ENCODE data around the gene TEC. TPM values are rescaled to one million over a fixed set of nuclear protein-coding genes. Genes with fewer than 3 reads are reported as not detected.

TEC gene
- total and polyA plus RNA-seq, 7 experiments from 2014 or later, result 0.91 to 5.8 (median 2.5) TPM

- H3K4me1 ChIP-seq (ENCODE audit: control insufficient read depth in 2 of 2, insufficient read depth in 2 of 2, low read length in 2 of 2), result peaks cover 0 to 6% of the 10 kb centered on the region in 2 donors
- peaks cover 0 to 5% (median 0%) of the 10 kb centered on the region in 3 experiments for H3K36me3 ChIP-seq (ENCODE audit: control insufficient read depth in 2 of 3, insufficient read depth in 3 of 3, low read length in 3 of 3)
- H3K27ac ChIP-seq (ENCODE audit: low read depth, low read length), result peak overlapping the region; percentile 67
- Mint-ChIP-seq H3K27ac (peak overlapping the region in 8 of 9 donors; percentile 20 to 94 (median 77)), H3K4me1 (peaks cover 6 to 28% (median 22%) of the 10 kb centered on the region in 7 donors), H3K9me3 (peaks cover 0 to 2% (median 0%) of the 10 kb centered on the region in 11 donors), H3K27me3 (no peaks in the 10 kb centered on the region), H3K36me3 (peaks cover 0 to 5% (median 0%) of the 10 kb centered on the region in 5 donors), H3K4me3 (peak overlapping the region in 9 of 10 donors; percentile 46 to 98 (median 97))
- H3K4me3 ChIP-seq (ENCODE audit: low read length), result no peak overlapping the region
- DNase-seq, result no peak
- intact Hi-C loops (cut with micrococcal nuclease), result loop anchor here (1.0 to 10.0 kb wide), 5 partner anchors 134 to 806 kb away; partner anchors contain the start of genes CNGA1 (in 1 of the 2), COMMD8 (in 1 of the 2), CORIN (in 1 of the 2) and NIPAL1 (in 1 of the 2)
- ATAC-seq, result no peak
- ChIA-PET POLR2A (no interaction called here), CTCF (interaction anchor here (0.6 kb wide), 1 partner anchor 25 kb away, joined by 3 read pairs; no protein-coding TSS in a partner anchor)
- no peaks in the 10 kb centered on the region for H3K9me3 ChIP-seq (ENCODE audit: control insufficient read depth in 2 of 3, low read length in 3 of 3)
- no peaks in the 10 kb centered on the region for H3K27me3 ChIP-seq (ENCODE audit: control insufficient read depth in 2 of 2, insufficient read depth in 2 of 2, low read length in 2 of 2)
These were observed 1.4 kb upstream of the TEC start for GRCh38 chr4:48270951-48271473.

DNA sequence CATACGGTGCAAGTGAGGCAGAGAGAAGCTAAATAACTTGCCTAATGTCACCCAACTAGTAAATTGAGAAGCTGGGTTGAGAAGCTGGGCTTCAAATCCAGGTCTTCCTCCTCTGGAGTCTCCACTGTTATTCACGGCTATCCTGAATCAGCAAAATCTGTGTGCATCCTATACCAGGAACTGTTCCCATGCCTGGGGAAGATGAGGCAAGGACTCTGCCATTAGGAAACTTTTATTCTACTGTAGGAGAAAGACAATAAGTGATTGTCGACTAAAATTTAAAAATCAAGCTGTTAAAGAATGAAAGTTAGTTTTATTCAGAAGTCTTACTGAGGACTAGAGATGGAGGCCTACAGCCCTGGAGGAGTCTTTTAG lies 872 bp upstream of the TEC start:
- intact Hi-C loops (cut with micrococcal nuclease), result loop anchor here (1.0 to 10.0 kb wide), 5 partner anchors 133 to 806 kb away; partner anchors contain the start of genes CNGA1 (in 1 of the 2), COMMD8 (in 1 of the 2), CORIN (in 1 of the 2) and NIPAL1 (in 1 of the 2)
- Mint-ChIP-seq H3K4me1 (peaks cover 6 to 28% (median 22%) of the 10 kb centered on the region in 7 donors), H3K27me3 (no peaks in the 10 kb centered on the region), H3K4me3 (peak overlapping the region; percentile 95 to 98 (median 97)), H3K9me3 (peaks cover 0 to 2% (median 0%) of the 10 kb centered on the region in 11 donors), H3K36me3 (peaks cover 0 to 6% (median 0%) of the 10 kb centered on the region in 5 donors), H3K27ac (peak overlapping the region in 8 of 9 donors; percentile 20 to 94 (median 82))
- Histone ChIP-seq H3K27ac (ENCODE audit: low read depth, low read length) (peak overlapping the region; percentile 67), H3K4me3 (ENCODE audit: low read length) (peak overlapping the region; percentile 88), H3K9me3 (ENCODE audit: control insufficient read depth in 2 of 3, low read length in 3 of 3) (no peaks in the 10 kb centered on the region), H3K36me3 (ENCODE audit: control insufficient read depth in 2 of 3, insufficient read depth in 3 of 3, low read length in 3 of 3) (peaks cover 0 to 5% (median 0%) of the 10 kb centered on the region in 3 experiments), H3K27me3 (ENCODE audit: control insufficient read depth in 2 of 2, insufficient read depth in 2 of 2, low read length in 2 of 2) (no peaks in the 10 kb centered on the region), H3K4me1 (ENCODE audit: control insufficient read depth in 2 of 2, insufficient read depth in 2 of 2, low read length in 2 of 2) (peaks cover 0 to 6% of the 10 kb centered on the region in 2 donors)
- CTCF ChIA-PET, result no interaction called here
- no peak for DNase-seq
- no peak for ATAC-seq
- POLR2A ChIA-PET, result no interaction called here

GRCh38 chr4:48269861-48270522 lies 354 bp upstream of the TEC start:
- H3K27ac Mint-ChIP-seq, result peak overlapping the region; percentile 20 to 94 (median 86)
- H3K9me3 Mint-ChIP-seq, result peaks cover 0 to 2% (median 0%) of the 10 kb centered on the region in 11 donors

DNA sequence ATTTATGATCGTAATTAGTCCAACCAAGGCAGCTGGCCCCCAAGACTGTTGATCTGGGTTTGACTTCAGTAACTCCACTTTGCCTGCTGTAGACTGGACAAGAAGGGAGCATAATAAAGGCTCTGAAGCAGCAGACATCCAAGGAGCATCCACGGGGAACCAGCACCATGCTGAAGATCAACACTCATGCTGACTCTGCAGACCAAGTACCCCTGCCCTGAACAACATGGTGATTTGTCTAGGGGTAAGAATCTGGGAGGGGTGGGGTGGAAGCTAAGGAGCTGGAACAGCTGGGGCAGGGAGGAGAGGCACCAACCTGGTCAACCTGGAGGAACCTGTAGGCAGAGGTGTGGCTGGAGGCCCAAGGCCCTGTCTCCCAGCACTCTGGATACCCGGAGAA lies 2.1 kb downstream of the TEC start:
- intact Hi-C loops (cut with micrococcal nuclease), result loop anchor here (5.0 kb wide), 2 partner anchors 250 to 355 kb away; partner anchors contain the start of genes CNGA1 (in 1 of the 2), NFXL1 (in 1 of the 2) and NIPAL1 (in 1 of the 2)

More at GRCh38 chr4:48269861-48270522, 354 bp upstream of the TEC start:
- H3K27me3 ChIP-seq (ENCODE audit: control insufficient read depth in 2 of 2, insufficient read depth in 2 of 2, low read length in 2 of 2), result no peaks in the 10 kb centered on the region
- H3K4me3 ChIP-seq (ENCODE audit: low read length), result peak overlapping the region; percentile 88
- ATAC-seq, result peak; percentile 95
- H3K27ac ChIP-seq (ENCODE audit: low read depth, low read length), result peak overlapping the region; percentile 73
- intact Hi-C loops (cut with micrococcal nuclease), result loop anchor here (1.0 to 10.0 kb wide), 12 partner anchors 71 to 805 kb away; partner anchors contain the start of genes CNGA1 (in 2 of the 2), FRYL (in 2 of the 2), NFXL1 (in 2 of the 2) and NIPAL1 (in 2 of the 2)
- Mint-ChIP-seq H3K27me3 (no peaks in the 10 kb centered on the region), H3K4me1 (peaks cover 6 to 28% (median 22%) of the 10 kb centered on the region in 7 donors), H3K4me3 (peak overlapping the region; percentile 95 to 98 (median 97)), H3K36me3 (peaks cover 0 to 5% (median 0%) of the 10 kb centered on the region in 5 donors)
- H3K9me3 ChIP-seq (ENCODE audit: control insufficient read depth in 2 of 3, low read length in 3 of 3), result no peaks in the 10 kb centered on the region
- ChIA-PET CTCF (no interaction called here), POLR2A (no interaction called here)
- H3K4me1 ChIP-seq (ENCODE audit: control insufficient read depth in 2 of 2, insufficient read depth in 2 of 2, low read length in 2 of 2), result peaks cover 0 to 6% of the 10 kb centered on the region in 2 donors
- H3K36me3 ChIP-seq (ENCODE audit: control insufficient read depth in 2 of 3, insufficient read depth in 3 of 3, low read length in 3 of 3), result peaks cover 0 to 5% (median 0%) of the 10 kb centered on the region in 3 experiments
- DNase-seq, result peak; percentile 48 to 88 (median 69)

DNA sequence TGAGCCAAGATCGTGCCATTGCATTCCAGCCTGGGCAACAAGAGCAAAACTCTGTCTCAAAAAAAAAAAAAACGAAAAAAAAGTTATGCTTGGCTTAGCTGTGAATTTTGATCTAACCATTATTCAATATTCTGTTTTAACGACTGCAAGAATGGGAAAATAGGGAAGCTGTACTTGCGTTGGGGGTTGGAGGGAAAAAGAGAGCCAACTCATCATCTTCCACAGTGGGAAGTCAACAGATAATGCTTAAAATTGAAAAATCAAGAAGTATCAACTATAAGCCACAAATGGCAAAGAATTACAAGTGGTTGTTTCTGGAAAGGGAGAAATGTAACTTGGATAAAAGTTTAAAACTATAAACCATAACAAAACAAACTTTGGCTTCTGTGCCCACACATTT lies 2.9 kb downstream of the TEC start:
- Histone ChIP-seq H3K4me3 (ENCODE audit: low read length) (no peak overlapping the region), H3K27me3 (ENCODE audit: control insufficient read depth in 2 of 2, insufficient read depth in 2 of 2, low read length in 2 of 2) (no peaks in the 10 kb centered on the region), H3K36me3 (ENCODE audit: control insufficient read depth in 2 of 3, insufficient read depth in 3 of 3, low read length in 3 of 3) (peaks cover 0 to 5% (median 0%) of the 10 kb centered on the region in 3 experiments), H3K27ac (ENCODE audit: low read depth, low read length) (no peak overlapping the region), H3K9me3 (ENCODE audit: control insufficient read depth in 2 of 3, low read length in 3 of 3) (no peaks in the 10 kb centered on the region), H3K4me1 (ENCODE audit: control insufficient read depth in 2 of 2, insufficient read depth in 2 of 2, low read length in 2 of 2) (peaks cover 0 to 6% of the 10 kb centered on the region in 2 donors)
- peaks cover 6 to 33% (median 24%) of the 10 kb centered on the region in 7 donors for H3K4me1 Mint-ChIP-seq
- intact Hi-C loops (cut with micrococcal nuclease), result loop anchor here (5.0 kb wide), 2 partner anchors 249 to 354 kb away; partner anchors contain the start of genes CNGA1 (in 1 of the 2), NFXL1 (in 1 of the 2) and NIPAL1 (in 1 of the 2)
- H3K4me3 Mint-ChIP-seq, result peak overlapping the region in 1 of 10 donors; percentile 38
- ATAC-seq (no peak), DNase-seq (no peak)
- ChIA-PET POLR2A (interaction anchor here (1.4 kb wide), 1 partner anchor 75 kb away, joined by 4 read pairs; the partner anchor contains the start of gene SLAIN2), CTCF (no interaction called here)
- no peaks in the 10 kb centered on the region for H3K27me3 Mint-ChIP-seq
- H3K9me3 Mint-ChIP-seq, result peaks cover 0 to 3% (median 0%) of the 10 kb centered on the region in 11 donors
- no peak overlapping the region for H3K27ac Mint-ChIP-seq
- peaks cover 0 to 12% (median 5%) of the 10 kb centered on the region in 5 donors for H3K36me3 Mint-ChIP-seq

More for the DNA sequence above, 2.1 kb downstream of the TEC start:
- no peak for ATAC-seq
- ChIA-PET CTCF (no interaction called here), POLR2A (interaction anchor here (1.4 kb wide), 1 partner anchor 74 kb away, joined by 4 read pairs; the partner anchor contains the start of gene SLAIN2)
- Histone ChIP-seq H3K9me3 (ENCODE audit: control insufficient read depth in 2 of 3, low read length in 3 of 3) (no peaks in the 10 kb centered on the region), H3K36me3 (ENCODE audit: control insufficient read depth in 2 of 3, insufficient read depth in 3 of 3, low read length in 3 of 3) (peaks cover 0 to 5% (median 0%) of the 10 kb centered on the region in 3 experiments), H3K27me3 (ENCODE audit: control insufficient read depth in 2 of 2, insufficient read depth in 2 of 2, low read length in 2 of 2) (no peaks in the 10 kb centered on the region), H3K4me1 (ENCODE audit: control insufficient read depth in 2 of 2, insufficient read depth in 2 of 2, low read length in 2 of 2) (peaks cover 0 to 6% of the 10 kb centered on the region in 2 donors), H3K27ac (ENCODE audit: low read depth, low read length) (no peak overlapping the region), H3K4me3 (ENCODE audit: low read length) (no peak overlapping the region)
- DNase-seq, result no peak
- H3K4me1 Mint-ChIP-seq, result peaks cover 6 to 32% (median 22%) of the 10 kb centered on the region in 7 donors
- peaks cover 0 to 12% (median 5%) of the 10 kb centered on the region in 5 donors for H3K36me3 Mint-ChIP-seq
- no peaks in the 10 kb centered on the region for H3K27me3 Mint-ChIP-seq
- no peak overlapping the region for H3K27ac Mint-ChIP-seq
- H3K9me3 Mint-ChIP-seq, result peaks cover 0 to 3% (median 0%) of the 10 kb centered on the region in 11 donors
- H3K4me3 Mint-ChIP-seq, result peak overlapping the region in 4 of 10 donors; percentile 12 to 95 (median 60)

DNA sequence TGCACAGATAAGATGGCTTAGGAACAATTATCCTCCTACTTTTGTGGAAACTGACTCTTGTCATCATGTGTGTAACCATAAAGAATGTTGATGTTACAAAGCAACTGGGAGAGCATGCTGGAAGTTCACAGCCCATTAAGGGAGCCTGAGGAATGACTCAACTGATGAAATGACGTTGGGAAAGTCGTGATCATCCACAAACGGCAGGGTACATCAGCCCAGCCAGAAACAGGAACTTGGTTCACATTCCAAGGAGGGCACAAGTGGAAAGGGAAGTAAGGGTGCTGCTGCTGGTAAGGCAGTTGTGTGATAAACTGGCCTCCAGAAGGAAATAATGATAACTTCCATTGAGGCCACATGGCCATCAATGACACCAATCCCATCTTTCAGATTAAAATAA lies 6.7 kb downstream of the TEC start:
- Histone ChIP-seq H3K4me1 (ENCODE audit: control insufficient read depth in 2 of 2, insufficient read depth in 2 of 2, low read length in 2 of 2) (no peaks in the 10 kb centered on the region), H3K27ac (ENCODE audit: low read depth, low read length) (no peak overlapping the region), H3K4me3 (ENCODE audit: low read length) (no peak overlapping the region), H3K9me3 (ENCODE audit: control insufficient read depth in 2 of 3, low read length in 3 of 3) (no peaks in the 10 kb centered on the region), H3K27me3 (ENCODE audit: control insufficient read depth in 2 of 2, insufficient read depth in 2 of 2, low read length in 2 of 2) (no peaks in the 10 kb centered on the region), H3K36me3 (ENCODE audit: control insufficient read depth in 2 of 3, insufficient read depth in 3 of 3, low read length in 3 of 3) (no peaks in the 10 kb centered on the region)
- peaks cover 0 to 12% (median 5%) of the 10 kb centered on the region in 5 donors for H3K36me3 Mint-ChIP-seq
- H3K4me1 Mint-ChIP-seq, result peaks cover 0 to 16% (median 9%) of the 10 kb centered on the region in 7 donors
- H3K27ac Mint-ChIP-seq, result no peak overlapping the region
- intact Hi-C loops (cut with micrococcal nuclease), result no loop called here
- no peaks in the 10 kb centered on the region for H3K27me3 Mint-ChIP-seq
- ATAC-seq, result peak; percentile 34
- no peak for DNase-seq
- peaks cover 0 to 3% (median 0%) of the 10 kb centered on the region in 11 donors for H3K9me3 Mint-ChIP-seq
- CTCF ChIA-PET, result no interaction called here
- POLR2A ChIA-PET, result no interaction called here
- no peak overlapping the region for H3K4me3 Mint-ChIP-seq
